Testis (tissue), 2 donors: Measurements from ENCODE around the gene CEP43.

Experiments
- POLR2A ChIP-seq: fragments of 450-650 bp; IDR thresholded peaks from one replicate; pipeline ENCODE4 v1.6.1; 2017; ENCODE audit warnings: antibody characterized with exemption, mild to moderate bottlenecking, moderate library complexity
- TF ChIP-seq, protein P1 (sequence below), 3 experiments: fragments of 450-650 bp in 2 of 3; fragments of 200-600 bp in 1 of 3; sonication (generic) in 1 of 3; IDR thresholded peaks; one replicate each; pipeline ENCODE4 v1.5.1; 2016 to 2019; ENCODE audit warnings: antibody characterized with exemption in 3 of 3, mild to moderate bottlenecking in 2 of 3, moderate library complexity in 1 of 3

DNA sequence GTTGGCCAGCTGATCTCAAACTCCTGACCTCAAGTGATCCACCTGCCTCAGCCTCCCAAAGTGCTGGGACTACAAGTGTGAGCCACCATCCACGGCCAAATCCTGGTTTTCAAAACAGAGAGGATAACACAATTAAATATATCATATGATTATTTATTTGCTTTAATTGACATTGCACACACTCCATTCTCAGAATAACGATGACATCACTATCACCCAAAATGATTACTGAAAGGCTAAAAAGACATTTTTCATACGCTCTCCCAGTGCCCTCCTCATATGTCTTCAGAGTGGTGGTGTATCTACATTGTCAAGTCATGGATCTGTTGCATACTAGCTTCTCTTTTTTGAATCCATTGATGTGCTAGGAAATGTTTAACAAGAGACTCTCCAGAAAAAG, 18.5 kb upstream of the CEP43 start:
- TF ChIP-seq, protein P1, sequence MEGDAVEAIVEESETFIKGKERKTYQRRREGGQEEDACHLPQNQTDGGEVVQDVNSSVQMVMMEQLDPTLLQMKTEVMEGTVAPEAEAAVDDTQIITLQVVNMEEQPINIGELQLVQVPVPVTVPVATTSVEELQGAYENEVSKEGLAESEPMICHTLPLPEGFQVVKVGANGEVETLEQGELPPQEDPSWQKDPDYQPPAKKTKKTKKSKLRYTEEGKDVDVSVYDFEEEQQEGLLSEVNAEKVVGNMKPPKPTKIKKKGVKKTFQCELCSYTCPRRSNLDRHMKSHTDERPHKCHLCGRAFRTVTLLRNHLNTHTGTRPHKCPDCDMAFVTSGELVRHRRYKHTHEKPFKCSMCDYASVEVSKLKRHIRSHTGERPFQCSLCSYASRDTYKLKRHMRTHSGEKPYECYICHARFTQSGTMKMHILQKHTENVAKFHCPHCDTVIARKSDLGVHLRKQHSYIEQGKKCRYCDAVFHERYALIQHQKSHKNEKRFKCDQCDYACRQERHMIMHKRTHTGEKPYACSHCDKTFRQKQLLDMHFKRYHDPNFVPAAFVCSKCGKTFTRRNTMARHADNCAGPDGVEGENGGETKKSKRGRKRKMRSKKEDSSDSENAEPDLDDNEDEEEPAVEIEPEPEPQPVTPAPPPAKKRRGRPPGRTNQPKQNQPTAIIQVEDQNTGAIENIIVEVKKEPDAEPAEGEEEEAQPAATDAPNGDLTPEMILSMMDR (IDR thresholded peaks at IDR 0.05) = no peak
- no peak for TF ChIP-seq POLR2A
